NCI-H345 treated with DMSO at 0.1 percent for 48 hours (cell line): Measurements from ENCODE around the gene ROBO4.

ENCODE experiments used
- DNase-seq: peaks from one replicate; lab custom pipeline; 2025; ENCODE audit not compliant: unreplicated experiment; lab: John Stamatoyannopoulos, UW

ROBO4 gene

GRCh38 chr11:124897674-124898262 is at the start of gene ROBO4:
Gene ROBO4 (minus strand): TSS chr11:124897865. CDS start chr11:124897795, 70 bp downstream.
- no peak for DNase-seq

DNA sequence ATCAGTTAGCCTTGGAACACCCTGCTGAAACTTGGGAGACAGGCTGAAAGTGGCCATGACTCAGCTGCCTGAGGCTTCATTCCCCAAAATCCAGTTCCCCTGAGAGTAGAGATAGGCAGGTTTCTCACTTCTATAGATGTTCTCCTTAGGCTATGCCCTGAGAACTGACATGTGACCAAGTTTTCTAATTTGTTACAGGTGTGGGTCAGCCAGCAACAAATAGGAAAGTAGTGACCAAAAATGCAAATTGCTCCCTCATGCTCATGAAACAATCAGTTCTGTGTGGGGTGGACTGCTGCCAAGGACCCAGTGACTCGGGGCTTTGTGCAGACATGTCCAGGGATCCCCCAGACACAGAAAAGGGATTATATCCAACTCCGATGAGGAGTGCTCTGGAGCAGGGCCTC is 49.1 kb upstream of the ROBO4 start:
- DNase-seq = no peak

GRCh38 chr11:124945826-124946225 is 48.2 kb upstream of the ROBO4 start:
- no peak for DNase-seq

DNA sequence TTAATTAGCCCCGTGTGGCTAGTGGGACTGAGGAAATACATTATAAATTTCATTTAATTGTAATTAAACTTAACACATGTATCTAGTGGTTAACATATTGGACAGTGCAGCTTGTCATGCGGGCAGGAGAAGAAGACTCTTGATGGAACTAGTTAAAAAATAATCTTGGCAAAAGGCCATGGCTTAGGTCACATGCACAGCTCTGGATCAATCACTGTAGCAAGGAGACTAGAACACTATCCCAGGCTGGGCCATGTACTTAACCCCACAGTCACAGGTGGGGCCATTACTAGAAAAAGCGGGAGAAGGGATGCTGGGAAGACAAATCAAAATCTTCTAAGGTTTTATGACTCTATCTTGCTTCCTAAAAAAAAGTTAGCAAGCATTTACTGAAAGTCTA is 46.9 kb upstream of the ROBO4 start:
- DNase-seq = no peak

GRCh38 chr11:124943741-124944140 is 46.1 kb upstream of the ROBO4 start:
- no peak for DNase-seq

- DNase-seq = no peak
Measured at GRCh38 chr11:124943254-124943616, 45.6 kb upstream of the ROBO4 start.

GRCh38 chr11:124942466-124943253 is 45.0 kb upstream of the ROBO4 start:
- DNase-seq = no peak

DNA sequence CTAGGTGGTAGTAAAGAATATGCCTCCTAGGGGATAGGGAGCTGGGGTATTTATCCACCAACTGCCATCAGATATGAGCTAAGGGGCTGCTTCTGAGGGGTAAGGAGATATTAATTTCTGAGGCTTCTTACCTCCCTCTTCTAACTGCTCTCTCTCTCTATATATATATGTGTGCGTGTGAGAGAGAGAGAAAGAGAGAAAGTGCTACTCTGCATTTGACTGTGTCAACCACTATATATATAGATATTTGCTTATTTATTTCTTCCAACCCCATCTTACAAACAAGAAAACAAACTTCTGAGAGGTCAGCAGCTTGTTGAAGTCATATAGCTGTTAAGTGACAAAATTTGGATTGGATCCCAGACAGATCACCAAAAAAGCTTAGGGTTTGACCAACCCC is 44.0 kb upstream of the ROBO4 start:
- no peak for DNase-seq

DNA sequence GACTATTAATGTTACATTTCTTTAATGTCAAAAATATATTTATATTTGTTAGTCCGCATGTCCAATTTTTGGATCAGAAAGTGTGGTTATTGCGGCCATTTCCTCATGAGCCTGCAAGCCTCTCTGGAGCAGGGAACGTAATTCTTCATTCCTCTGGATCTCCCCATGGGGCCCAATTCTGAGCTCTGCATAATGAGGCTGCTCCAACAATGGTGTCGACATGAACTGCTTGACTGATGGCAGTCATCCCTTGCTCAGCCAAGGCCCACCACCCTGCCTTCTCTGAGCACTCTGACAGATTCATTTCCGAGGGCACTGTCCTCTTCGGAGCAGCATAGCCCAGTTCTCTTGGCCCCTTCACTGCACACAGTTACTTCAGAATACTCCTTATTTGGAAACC is 41.3 kb upstream of the ROBO4 start:
- no peak for DNase-seq

DNA sequence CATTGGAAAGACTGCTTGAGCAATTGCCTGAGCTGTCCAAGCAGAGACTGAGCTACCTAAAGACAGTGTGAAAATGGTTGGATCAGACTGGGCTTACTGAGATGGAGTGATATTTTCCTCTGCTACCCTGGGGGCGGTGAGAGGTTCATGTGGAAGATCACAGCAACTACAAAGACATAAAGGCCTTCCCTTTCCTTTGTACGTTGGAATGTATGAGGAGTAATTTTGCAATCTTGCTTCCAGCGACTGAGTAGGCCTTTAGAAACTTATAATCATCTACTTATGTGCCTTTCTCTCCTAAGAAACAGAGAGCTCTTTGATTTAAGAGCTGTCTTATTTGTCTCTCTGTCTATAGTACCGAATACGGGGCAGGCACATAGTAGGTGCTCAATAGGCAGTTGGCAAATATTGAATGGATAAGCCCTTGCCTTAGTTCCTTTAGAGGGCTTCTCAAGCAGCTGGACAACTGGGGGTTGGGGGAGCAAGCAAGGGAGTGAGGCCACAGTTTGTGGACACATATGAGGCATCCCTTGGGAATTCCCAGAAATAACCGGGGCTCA is 40.6 kb upstream of the ROBO4 start:
- no peak for DNase-seq

DNA sequence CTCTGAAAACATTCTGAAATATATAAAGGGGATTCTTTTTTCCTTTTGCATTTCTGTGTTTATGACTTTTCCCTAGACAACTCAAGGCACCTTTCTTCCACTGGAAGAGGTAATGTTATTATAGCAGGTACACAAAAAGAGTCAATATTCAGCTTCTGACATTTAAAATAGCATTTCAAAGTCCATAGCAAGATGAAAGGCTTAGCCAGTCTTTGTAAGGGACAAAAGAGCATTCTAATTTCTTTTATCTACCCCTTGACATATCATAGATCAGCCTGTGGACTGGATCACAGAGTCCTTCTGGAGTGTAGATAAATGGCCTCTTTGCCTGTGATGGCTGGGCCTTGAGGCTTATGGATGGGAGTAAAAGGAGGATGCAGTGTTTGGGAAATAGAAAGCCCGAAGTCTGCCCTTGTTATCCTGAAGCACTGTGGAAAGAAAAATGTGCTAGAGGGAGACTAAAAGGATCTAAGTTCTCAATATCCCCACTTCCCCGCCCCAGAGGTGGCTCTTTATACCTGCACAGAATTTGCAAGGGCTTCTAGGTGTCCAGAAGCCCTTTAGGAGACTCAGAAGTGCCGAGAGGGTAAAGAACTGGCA is 39.8 kb upstream of the ROBO4 start:
- no peak for DNase-seq

DNA sequence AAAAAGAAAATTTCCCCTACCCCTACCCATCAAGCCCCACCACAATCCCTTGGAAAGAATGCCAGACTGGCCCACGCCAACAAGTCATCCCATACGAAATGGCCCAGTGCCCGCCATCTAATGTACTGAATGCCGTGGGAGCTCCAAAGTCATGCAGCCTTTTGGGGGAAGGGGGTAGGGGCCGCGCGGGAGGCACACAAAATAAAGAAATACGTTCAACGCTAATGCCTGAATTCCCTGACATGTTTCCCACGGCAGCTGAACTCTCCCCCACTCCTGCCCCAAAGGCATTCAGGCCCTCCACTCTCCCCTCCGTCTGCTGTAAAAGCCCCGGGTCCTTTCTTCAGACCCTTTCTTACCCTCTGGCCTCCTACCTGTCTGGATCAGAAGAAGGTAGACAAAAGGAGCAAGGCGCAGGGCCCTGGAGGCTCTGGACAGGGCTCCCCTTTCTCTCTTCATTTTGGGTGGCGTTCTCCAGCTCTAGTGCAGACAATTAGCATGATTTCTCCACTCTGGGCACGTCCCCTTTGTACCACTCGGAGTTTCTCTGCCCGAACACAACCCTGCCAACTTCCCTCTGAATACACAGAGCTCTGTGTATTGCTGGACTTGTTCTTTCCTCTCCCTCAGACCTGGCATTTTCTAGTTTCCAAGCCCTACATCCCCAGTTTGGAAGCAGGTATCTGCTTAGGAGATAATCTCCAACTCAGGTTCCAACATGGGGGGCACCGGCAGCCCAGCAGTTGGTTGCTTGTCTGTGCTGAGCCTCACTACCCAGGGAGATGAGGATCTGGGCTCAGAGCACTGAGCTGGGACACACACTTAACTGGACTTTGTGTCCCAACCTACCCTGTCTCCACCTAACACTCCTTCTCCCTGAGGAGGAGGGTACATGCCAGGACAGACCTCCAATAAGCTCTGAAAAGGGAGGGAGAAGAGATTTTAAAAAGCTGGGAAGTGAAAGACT is 38.2 kb upstream of the ROBO4 start, which contains the start of gene HEPACAM:
Gene HEPACAM, minus strand, starts transcription at position 500 of the 967 bp plus-strand sequence. Its CDS starts 41 bp downstream, at position 459.
- DNase-seq = no peak

GRCh38 chr11:124934862-124935547 is 37.3 kb upstream of the ROBO4 start:
- no peak for DNase-seq

GRCh38 chr11:124930799-124931198 is 33.1 kb upstream of the ROBO4 start:
- DNase-seq = no peak

DNA sequence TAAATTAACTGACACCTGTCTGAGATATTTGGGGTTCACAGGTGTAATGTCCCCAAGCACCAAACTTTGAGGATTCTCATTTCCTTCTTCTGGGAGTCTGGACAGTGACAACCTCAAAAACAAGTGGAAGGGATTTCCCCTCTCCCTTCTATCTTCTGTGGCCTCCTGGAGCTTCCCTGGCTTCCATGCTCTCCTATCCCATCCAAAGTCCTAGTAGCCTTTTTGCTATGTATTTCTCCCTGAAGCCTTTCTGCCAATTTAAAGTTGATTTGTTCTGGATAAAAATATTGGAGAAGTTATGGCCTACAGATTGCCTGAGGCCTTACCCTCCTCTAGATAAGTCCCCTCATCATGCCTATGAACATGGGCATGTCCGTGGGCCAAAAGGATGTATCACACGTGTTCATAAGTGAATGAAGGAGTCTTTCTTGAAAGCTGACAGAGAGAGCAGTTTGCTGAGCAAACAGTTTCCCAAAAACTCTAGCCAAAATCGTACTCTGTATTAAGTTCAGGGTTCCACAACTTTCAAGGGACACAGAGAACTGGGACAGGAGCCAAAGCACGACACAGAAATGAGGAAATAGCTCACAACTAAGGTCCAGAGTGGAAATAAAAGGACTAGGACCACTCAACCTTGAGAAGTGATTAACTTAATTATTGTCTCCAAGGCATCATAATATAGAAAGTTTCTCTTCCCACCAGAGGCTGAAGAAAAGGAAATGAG is 31.4 kb upstream of the ROBO4 start:
- DNase-seq = no peak

DNA sequence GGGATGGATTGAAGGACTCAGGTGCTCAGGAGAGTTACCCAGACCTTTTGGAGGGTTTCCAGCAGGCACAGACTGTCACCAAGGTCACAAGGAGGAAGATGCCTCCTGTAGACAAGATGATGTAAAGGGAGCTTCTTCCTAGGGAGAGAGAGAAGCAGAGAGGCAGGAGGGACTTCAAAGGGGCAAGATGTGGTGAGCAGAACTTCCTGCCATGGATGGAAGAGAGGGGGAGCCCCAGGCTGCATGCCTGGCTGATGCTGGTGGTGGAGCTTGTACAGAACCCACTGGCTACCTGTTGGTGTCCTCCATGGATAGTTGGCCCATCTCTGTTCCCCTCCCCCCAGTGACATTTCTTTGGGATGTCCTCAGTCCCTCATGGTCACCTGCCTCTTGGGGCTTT is 25.6 kb upstream of the ROBO4 start:
- no peak for DNase-seq

GRCh38 chr11:124922831-124923230 is 25.2 kb upstream of the ROBO4 start:
- DNase-seq = no peak

- peak; percentile 3 for DNase-seq
Measured at GRCh38 chr11:124920870-124921609, 23.4 kb upstream of the ROBO4 start.

- DNase-seq = no peak
Measured at GRCh38 chr11:124920356-124920755, 22.7 kb upstream of the ROBO4 start.
